Vagina (tissue), 2 donors: ENCODE data around the gene LIN37.
A peak's percentile ranks its signal among the peaks of the same experiment; 100 is the strongest.

ENCODE experiments used
- CTCF ChIP-seq, 3 experiments: fragments of 450-650 bp in 2 of 3; fragments of 200-600 bp in 1 of 3; sonication (generic) in 1 of 3; IDR thresholded peaks; one replicate each; pipeline ENCODE4 v1.5.1; 2017 to 2019; ENCODE audit warnings: antibody characterized with exemption in 3 of 3, mild to moderate bottlenecking in 2 of 3, moderate library complexity in 2 of 3
- POLR2AphosphoS5 ChIP-seq, 2 donors: sonication (generic); formaldehyde crosslinking; IDR thresholded peaks; one replicate each; pipeline ENCODE4 v1.9.0; 2017; ENCODE audit warnings: antibody characterized with exemption in 2 of 2, mild to moderate bottlenecking in 2 of 2, low read depth in 1 of 2; ENCODE audit not compliant: insufficient read depth in 1 of 2

GRCh38 chr19:35744430-35745327 lies 3.7 kb upstream of the LIN37 start:
- TF ChIP-seq POLR2AphosphoS5 (IDR thresholded peaks at IDR 0.05; ENCODE audit: insufficient read depth in 1 of 2, low read depth in 1 of 2) (peak in 1 of 2 donors; percentile 73), CTCF (IDR thresholded peaks at IDR 0.05) (peak in 2 of 3 experiments; percentile 30 to 47)
